Pancreas (tissue), 10 donors: ENCODE data around the gene PCF11. TPM values are rescaled to one million over a fixed set of nuclear protein-coding genes. Genes with fewer than 3 reads are reported as not detected.
A peak's percentile ranks its signal among the peaks of the same experiment; 100 is the strongest.

Experiments
- ATAC-seq, 4 donors: fragments of 200-7000 bp; cut with Tn5 transposase; one replicate each; pipeline versions ENCODE4 v1.8.0 to v1.9.1; 2020; ENCODE audit warnings: mild to moderate bottlenecking in 4 of 4, moderate library complexity in 4 of 4
- DNase-seq, 6 donors: peaks; one replicate each; pipeline ENCODE4 v3.0.0-alpha.2; 2020
- FAIRE-seq: peaks from 2 replicates; lab custom pipeline; 2012; peaks lifted over from hg19 to GRCh38; lab: Jason Lieb, UNC
- H3K27ac ChIP-seq, 4 donors: fragments of 200-600 bp; sonication (generic); 1 replicate in 3 of 4; 2 replicates in 1 of 4; pipeline versions ENCODE4 v1.5.0 to v1.8.0; 2020
- H3K27me3 ChIP-seq, 4 donors: fragments of 200-600 bp; one replicate each; pipeline ENCODE4 v1.8.0; 2021
- H3K36me3 ChIP-seq, 3 donors: fragments of 200-600 bp; sonication (generic) in 1 of 3; one replicate each; pipeline versions ENCODE4 v1.5.0 to v1.8.0; 2020 to 2021
- H3K4me1 ChIP-seq, 3 donors: fragments of 200-600 bp; one replicate each; pipeline ENCODE4 v1.8.0; 2021
- H3K4me3 ChIP-seq, 4 donors: fragments of 200-600 bp; sonication (generic) in 2 of 4; one replicate each; pipeline versions ENCODE4 v1.5.0 to v1.8.0; 2020 to 2021
- H3K9me3 ChIP-seq, 4 donors: fragments of 200-600 bp; one replicate each; pipeline ENCODE4 v1.8.0; 2021
- CTCF ChIP-seq, 4 donors: fragments of 200-600 bp; sonication (generic) in 3 of 4; IDR thresholded peaks; one replicate each; pipeline versions ENCODE4 v1.5.0 to v1.8.0; 2021; ENCODE audit warnings: antibody characterized with exemption in 4 of 4
- WGBS, 2 donors: extraction: QIAGEN DNeasy Blood & Tissue Kit; methylation state at CpG; one replicate each; pipeline ENCODE4 v1.1.7; 2013; 5-methylcytosine and 5-hydroxymethylcytosine counted together
- intact Hi-C, 3 donors: fragments of 100-400 bp; cut with DNase I; formaldehyde crosslinking; loops; one replicate each; pipeline versions ENCODE4 v1.11.1 to v1.14.2; 2022
- polyA plus RNA-seq, 2 donors: library from polyadenylated mRNA; stranded (reverse); fragments of 200-250 nt; gene quantifications; one replicate each; pipeline ENCODE4 v1.2.3, GENCODE V29; 2013
- total RNA-seq, 6 donors: library from RNA; stranded (reverse); fragmentation: NEBNext Ultra II Directional in 4 of 6; extraction: Animal tissue kit (Norgen Biotek cat#: 25700) in 4 of 6; gene quantifications; one replicate each; pipeline versions ENCODE4 v1.2.1 to v1.2.4, GENCODE V29; 2021 to 2023
- donor health status: healthy with polysubstance abuse.
- donor health status: DM: no; HTN: no; CAD: no; lungs with moderate emphysema.
- donor health status: DM: no; HTN: no; CAD: no.
- donor health status: control.
- donor health status: control.
- donor health status: Bipolar disorder and iron deficiency.
- donor health status: DM: yes; HTN: yes; CAD: no.
- donor health status: DM: no; HTN: no; CAD: no.
- donor health status: DM: no; HTN: no; CAD: no.
- donor health status: DM: yes; HTN: yes; CAD: no.

The PCF11 gene
- total and polyA plus RNA-seq, 8 donors: 18.4 to 34.3 (median 25.6) TPM

- Histone ChIP-seq H3K9me3 (no peaks in the 10 kb centered on the region), H3K36me3 (peaks cover 0 to 36% (median 16%) of the 10 kb centered on the region in 3 donors), H3K4me3 (no peak overlapping the region), H3K4me1 (peaks cover 36 to 55% (median 38%) of the 10 kb centered on the region in 3 donors), H3K27ac (peak overlapping the region in 1 of 4 donors; percentile 30), H3K27me3 (no peaks in the 10 kb centered on the region)
- no peak for FAIRE-seq
- intact Hi-C loops: no loop called here
- ATAC-seq: peak in 3 of 4 donors; percentile 10 to 57 (median 42)
- TF ChIP-seq CTCF (IDR thresholded peaks at IDR 0.05): no peak
- no peak for DNase-seq
Measured at GRCh38 chr11:83174008-83174407, 17.1 kb downstream of the PCF11 start.

GRCh38 chr11:83175815-83176214, 18.9 kb downstream of the PCF11 start:
- no peak overlapping the region for H3K4me3 ChIP-seq
- 71 to 91% methylated on average over 1 of the region's 1 CpG for WGBS, 2 donors
- ATAC-seq (peak in 1 of 4 donors; percentile 48), DNase-seq (no peak), FAIRE-seq (no peak)
- no peaks in the 10 kb centered on the region for H3K9me3 ChIP-seq
- H3K27ac ChIP-seq: no peak overlapping the region
- H3K4me1 ChIP-seq: peaks cover 24 to 37% (median 30%) of the 10 kb centered on the region in 3 donors
- no peak for TF ChIP-seq CTCF (IDR thresholded peaks at IDR 0.05)
- intact Hi-C loops: no loop called here
- H3K36me3 ChIP-seq: peaks cover under 1 to 38% (median 26%) of the 10 kb centered on the region in 3 donors
- H3K27me3 ChIP-seq: no peaks in the 10 kb centered on the region

DNA sequence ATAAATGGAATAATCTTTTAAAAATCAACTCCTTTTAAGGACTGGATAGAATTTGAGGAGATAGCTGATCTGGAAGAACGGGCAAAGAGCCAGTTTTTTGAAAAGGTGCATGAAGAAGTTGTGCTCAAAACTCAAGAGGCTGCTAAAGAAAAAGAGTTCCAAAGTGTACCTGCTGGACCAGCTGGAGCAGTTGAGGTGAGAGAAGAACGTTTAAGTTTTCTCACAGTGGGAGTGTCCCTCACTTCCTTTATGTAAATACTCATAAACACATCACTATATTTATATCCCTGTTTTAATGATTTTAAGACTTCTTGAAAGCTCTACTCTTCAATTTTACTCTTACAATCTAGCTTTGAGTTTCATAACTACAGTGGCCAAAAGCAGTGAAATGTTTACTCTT, 24.9 kb downstream of the PCF11 start:
- FAIRE-seq (no peak), ATAC-seq (no peak), DNase-seq (no peak)
- Histone ChIP-seq H3K4me3 (no peak overlapping the region), H3K36me3 (peaks cover 6 to 78% (median 48%) of the 10 kb centered on the region in 3 donors), H3K4me1 (no peaks in the 10 kb centered on the region), H3K9me3 (no peaks in the 10 kb centered on the region), H3K27ac (no peak overlapping the region), H3K27me3 (no peaks in the 10 kb centered on the region)
- WGBS, 2 donors: 44 to 48% methylated on average over 2 of the region's 2 CpGs
- TF ChIP-seq CTCF (IDR thresholded peaks at IDR 0.05): no peak
- intact Hi-C loops: no loop called here

DNA sequence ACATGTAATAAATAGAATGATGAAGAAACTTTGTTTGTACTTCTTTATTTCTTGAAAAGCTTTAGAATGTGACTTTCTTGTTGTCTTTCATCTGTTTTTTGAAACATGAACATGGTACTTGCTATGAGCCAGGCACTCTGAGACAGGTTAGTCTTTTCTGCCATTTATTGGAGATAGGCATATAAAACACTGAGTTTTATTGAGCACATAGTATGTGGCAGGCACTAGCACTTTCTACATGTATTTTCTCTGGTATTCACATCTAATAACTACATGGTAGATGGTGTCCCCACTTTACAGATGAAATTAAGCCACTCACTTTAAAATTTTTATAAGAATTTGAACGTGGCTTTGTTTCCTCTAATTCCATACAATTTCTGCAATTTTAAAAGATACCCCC, 28.8 kb downstream of the PCF11 start:
- Histone ChIP-seq H3K4me3 (no peak overlapping the region), H3K36me3 (peaks cover 5 to 68% (median 30%) of the 10 kb centered on the region in 3 donors), H3K9me3 (no peaks in the 10 kb centered on the region), H3K4me1 (no peaks in the 10 kb centered on the region), H3K27ac (no peak overlapping the region), H3K27me3 (no peaks in the 10 kb centered on the region)
- FAIRE-seq (no peak), ATAC-seq (no peak), DNase-seq (no peak)
- WGBS, 2 donors: 87 to 95% methylated on average over 1 of the region's 1 CpG
- intact Hi-C loops: no loop called here
- no peak for TF ChIP-seq CTCF (IDR thresholded peaks at IDR 0.05)

- Histone ChIP-seq H3K27me3 (no peaks in the 10 kb centered on the region), H3K9me3 (no peaks in the 10 kb centered on the region), H3K4me1 (peaks cover 0 to 8% (median 8%) of the 10 kb centered on the region in 3 donors), H3K4me3 (no peak overlapping the region), H3K27ac (no peak overlapping the region), H3K36me3 (peaks cover 2 to 58% (median 19%) of the 10 kb centered on the region in 3 donors)
- no peak for TF ChIP-seq CTCF (IDR thresholded peaks at IDR 0.05)
- 93 to 97% methylated on average over 4 of the region's 4 CpGs for WGBS, 2 donors
- FAIRE-seq (no peak), DNase-seq (no peak), ATAC-seq (peak in 2 of 4 donors; percentile 6 to 13)
- intact Hi-C loops: no loop called here
Measured at GRCh38 chr11:83187465-83187864, 30.5 kb downstream of the PCF11 start.
